GM18508 (cell line): ENCODE data around the gene P2RY8.

Source experiments
- ATAC-seq: cut with Tn5 transposase; IDR thresholded peaks from one replicate; pipeline ENCODE4 v1.9.1; 2021; ENCODE audit warnings: moderate number of reproducible peaks; ENCODE audit not compliant: insufficient read depth, unreplicated experiment

The P2RY8 gene

GRCh38 chrX:1423215-1423614 lies 113.8 kb downstream of the P2RY8 start:
- ATAC-seq: no peak

GRCh38 chrX:1422135-1422465 lies 114.9 kb downstream of the P2RY8 start:
- no peak for ATAC-seq

- no peak for ATAC-seq
These were observed 115.4 kb downstream of the P2RY8 start for GRCh38 chrX:1421433-1422134.

- ATAC-seq: no peak
These were observed 116.6 kb downstream of the P2RY8 start for GRCh38 chrX:1420371-1420770.

- no peak for ATAC-seq
These were observed 117.2 kb downstream of the P2RY8 start for GRCh38 chrX:1419545-1420355.

- no peak for ATAC-seq
These were observed 118.0 kb downstream of the P2RY8 start for GRCh38 chrX:1418901-1419544.

- no peak for ATAC-seq
These were observed 118.8 kb downstream of the P2RY8 start for GRCh38 chrX:1417921-1418771.

GRCh38 chrX:1416965-1417760 lies 119.8 kb downstream of the P2RY8 start:
- ATAC-seq: no peak

GRCh38 chrX:1416327-1416784 lies 120.6 kb downstream of the P2RY8 start:
- no peak for ATAC-seq
